PFSK-1 (cell line): ENCODE results near the gene CCDC66. TPM values are rescaled to one million over a fixed set of nuclear protein-coding genes. Genes with fewer than 3 reads are reported as not detected.

Experiments
- FOXP2 ChIP-seq: optimal IDR thresholded peaks from 2 replicates; pipeline ENCODE3; 2011; ENCODE audit warnings: borderline replicate concordance, control low read depth, inconsistent platforms; ENCODE audit not compliant: insufficient read depth; ENCODE audit errors: extremely low read length, extremely low read depth
- POLR2AphosphoS5 ChIP-seq: IDR thresholded peaks from 2 replicates; pipeline ENCODE4 v1.6.1; 2012; ENCODE audit warnings: low read depth, mild to moderate bottlenecking, control low read depth, low read length, moderate library complexity
- REST ChIP-seq, 2 experiments: IDR thresholded peaks; 2 replicates each; pipeline versions ENCODE4 v1.6.1 to v1.8.0; 2011 to 2012; ENCODE audit warnings: low read depth in 2 of 2, low read length in 2 of 2, control low read depth in 1 of 2, inconsistent platforms in 1 of 2, mild to moderate bottlenecking in 1 of 2, moderate library complexity in 1 of 2; ENCODE audit not compliant: insufficient read depth in 1 of 2
- SIN3A ChIP-seq: IDR thresholded peaks from 2 replicates; pipeline ENCODE4 v1.6.1; 2012; ENCODE audit warnings: mild to moderate bottlenecking, low read length, moderate library complexity, borderline replicate concordance; ENCODE audit not compliant: insufficient read depth
- TAF1 ChIP-seq: IDR thresholded peaks from 2 replicates; pipeline ENCODE4 v1.6.1; 2012; ENCODE audit warnings: low read length, control low read depth, borderline replicate concordance; ENCODE audit not compliant: insufficient read depth
- polyA plus RNA-seq: library from polyadenylated mRNA; unstranded; fragments of >200 nt; gene quantifications from one replicate; pipeline ENCODE4 v1.2.1, GENCODE V29; 2012; ENCODE audit warnings: low read depth, missing spikeins; ENCODE audit not compliant: insufficient read length

The CCDC66 gene
- 3.2 TPM for polyA plus RNA-seq

DNA sequence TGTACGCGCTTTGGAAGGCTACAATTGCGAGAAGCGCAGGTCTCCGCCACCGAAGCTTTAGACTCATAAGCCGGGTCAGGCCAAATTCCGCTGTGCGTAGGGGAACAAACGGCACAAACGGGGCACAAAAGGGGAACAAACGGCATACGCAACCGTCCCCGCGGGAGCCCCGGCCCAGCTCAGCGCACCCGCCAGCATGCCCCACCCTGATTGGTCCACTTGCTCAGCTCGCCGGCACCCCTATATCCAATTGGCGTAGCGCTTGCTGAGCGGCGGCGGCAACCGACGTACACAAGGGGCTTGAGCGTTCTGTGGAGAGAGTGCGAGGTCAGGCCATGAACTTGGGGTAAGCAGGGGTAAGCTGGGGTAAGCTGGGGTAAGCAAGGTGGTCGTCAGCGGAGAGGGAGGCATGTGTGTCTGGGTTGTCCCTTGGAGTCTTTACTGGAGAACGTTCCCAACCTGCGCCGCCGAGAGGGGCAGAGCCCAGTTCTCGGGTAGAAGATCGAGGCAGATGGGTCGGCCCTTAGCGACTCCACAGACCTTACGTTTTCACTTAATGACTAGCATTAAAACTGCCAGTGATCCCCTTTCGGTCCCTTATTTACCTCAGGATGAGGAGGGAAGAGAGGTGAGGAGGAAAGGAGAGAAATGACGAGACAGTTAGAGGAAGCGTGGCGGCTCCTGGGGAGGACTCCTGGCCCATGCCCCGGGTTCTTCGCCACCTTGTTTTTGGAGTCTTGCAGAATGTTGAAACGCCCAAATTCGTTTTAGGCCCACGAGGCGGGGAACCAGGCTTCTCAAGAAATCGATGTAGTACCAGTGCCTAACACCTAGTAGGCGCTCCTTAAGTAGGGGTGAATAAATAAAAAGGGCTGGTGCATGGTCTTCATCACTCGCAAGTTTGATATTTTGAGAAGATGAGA, at the start of gene CCDC66:
Gene CCDC66, plus strand, starts transcription at position 268 of the 923 bp plus-strand sequence. Its CDS starts 68 bp downstream, at position 336.
- TF ChIP-seq TAF1 (peak; percentile 63; the same call in 1 of the 2 replicates), POLR2AphosphoS5 (peak; percentile 85), REST (IDR thresholded peaks at IDR 0.05; ENCODE audit: insufficient read depth in 1 of 2, low read depth in 2 of 2, low read length in 2 of 2) (no peak), SIN3A (peak; percentile 11; the same call in 1 of the 2 replicates), FOXP2 (peak; percentile 64)

- TF ChIP-seq REST (IDR thresholded peaks at IDR 0.05; ENCODE audit: insufficient read depth in 1 of 2, low read depth in 2 of 2, low read length in 2 of 2) = no peak
- no peak for TF ChIP-seq SIN3A
- no peak for TF ChIP-seq POLR2AphosphoS5
- TF ChIP-seq TAF1 = no peak
- TF ChIP-seq FOXP2 = no peak
These were observed 37.3 kb upstream of the CCDC66 start for GRCh38 chr3:56519641-56520040.

DNA sequence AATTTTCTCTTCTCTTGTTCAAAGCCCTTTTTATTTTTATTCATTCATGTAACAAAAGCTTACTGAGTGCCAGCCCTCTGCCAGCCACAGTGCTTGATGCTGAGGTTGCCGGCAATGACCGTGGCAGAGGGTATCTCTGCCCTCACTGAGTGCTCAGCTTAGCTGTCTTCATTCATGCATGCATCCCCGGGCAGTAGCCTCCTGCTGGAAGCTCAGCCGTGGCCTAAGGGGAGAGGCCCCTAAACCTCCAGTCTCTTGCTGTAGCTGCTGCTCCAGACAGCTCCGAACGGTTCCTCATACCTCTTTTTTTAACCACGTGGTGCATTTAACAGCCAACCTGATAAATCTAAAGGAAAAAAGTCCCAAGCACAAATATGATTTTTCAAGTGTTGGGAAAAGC, 34.6 kb upstream of the CCDC66 start:
- TF ChIP-seq REST (IDR thresholded peaks at IDR 0.05; ENCODE audit: insufficient read depth in 1 of 2, low read depth in 2 of 2, low read length in 2 of 2) = no peak
- no peak for TF ChIP-seq FOXP2
- TF ChIP-seq SIN3A = no peak
- no peak for TF ChIP-seq TAF1
- no peak for TF ChIP-seq POLR2AphosphoS5

DNA sequence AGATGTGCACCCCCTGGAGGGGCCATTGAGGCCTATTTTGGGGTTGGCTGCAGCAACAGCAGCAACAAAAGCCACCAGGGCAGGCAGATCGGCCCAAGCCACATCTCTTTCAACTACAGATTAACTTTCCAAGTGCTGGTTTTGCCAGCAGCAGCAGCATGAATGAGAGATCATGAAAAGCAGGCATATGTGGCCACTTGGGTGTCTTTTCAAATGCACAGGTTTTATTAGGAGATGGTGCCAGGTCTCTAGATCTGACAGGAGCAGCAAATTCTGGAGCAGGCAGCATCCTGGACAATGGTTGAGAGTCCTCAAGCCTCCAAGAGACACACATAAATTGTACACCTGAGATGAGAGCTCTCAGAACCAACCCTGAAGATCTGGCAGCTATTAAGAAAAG, 31.7 kb upstream of the CCDC66 start:
- TF ChIP-seq POLR2AphosphoS5 = no peak
- TF ChIP-seq REST (IDR thresholded peaks at IDR 0.05; ENCODE audit: insufficient read depth in 1 of 2, low read depth in 2 of 2, low read length in 2 of 2) = no peak
- no peak for TF ChIP-seq TAF1
- TF ChIP-seq FOXP2 = no peak
- no peak for TF ChIP-seq SIN3A
